HT1080 (cell line): ENCODE results near the gene CFH. TPM values are rescaled to one million over a fixed set of nuclear protein-coding genes. Genes with fewer than 3 reads are reported as not detected.
A peak's percentile ranks its signal among the peaks of the same experiment; 100 is the strongest.
"Not testable (repeated sequence)": the region's sequence is repeated elsewhere in the genome, so short reads cannot be mapped to it uniquely, and the experiment has no call there.

Experiments
- DNase-seq: peaks from one replicate; pipeline ENCODE4 v3.0.0-alpha.2; 2015; ENCODE audit warnings: low read depth
- total RNA-seq: library from RNA; depleted of rRNA; stranded (reverse); fragments of >200 nt; shearing (Covaris generic); gene quantifications from 2 replicates; pipeline ENCODE4 v1.2.3, GENCODE V29; 2014

The CFH gene
- total RNA-seq, 1 experiment from 2014 or later: 0.39 TPM

- no peak for DNase-seq
Observed at GRCh38 chr1:196667131-196667530, 15.3 kb downstream of the CFH start.

- DNase-seq: no peak
Observed at GRCh38 chr1:196669051-196669450, 17.2 kb downstream of the CFH start.

GRCh38 chr1:196669693-196670092 lies 17.9 kb downstream of the CFH start:
- DNase-seq: no peak

- DNase-seq: no peak
Observed at GRCh38 chr1:196674908-196675307, 23.1 kb downstream of the CFH start.

- DNase-seq: no peak
Observed at GRCh38 chr1:196677781-196678509, 26.1 kb downstream of the CFH start.

GRCh38 chr1:196678510-196678884 lies 26.7 kb downstream of the CFH start:
- DNase-seq: peak; percentile 52

- peak; percentile 83 for DNase-seq
Observed at GRCh38 chr1:196680107-196680506, 28.3 kb downstream of the CFH start.

GRCh38 chr1:196684476-196684875 lies 32.6 kb downstream of the CFH start:
- no peak for DNase-seq

- DNase-seq: no peak
Observed at GRCh38 chr1:196685506-196685905, 33.7 kb downstream of the CFH start.

GRCh38 chr1:196689001-196689400 lies 37.2 kb downstream of the CFH start:
- DNase-seq: no peak

- DNase-seq: no peak
Observed at GRCh38 chr1:196690582-196690981, 38.7 kb downstream of the CFH start.

GRCh38 chr1:196698993-196699392 lies 47.1 kb downstream of the CFH start:
- no peak for DNase-seq

- DNase-seq: no peak
Observed at GRCh38 chr1:196701144-196701543, 49.3 kb downstream of the CFH start.

GRCh38 chr1:196709892-196710291 lies 58.0 kb downstream of the CFH start:
- not testable (repeated sequence) for DNase-seq

- DNase-seq: no peak
Observed at GRCh38 chr1:196717868-196718267, 66.0 kb downstream of the CFH start.

GRCh38 chr1:196723325-196724185 lies 71.7 kb downstream of the CFH start:
- peak; percentile 39 for DNase-seq

GRCh38 chr1:196732526-196732925 lies 80.7 kb downstream of the CFH start:
- no peak for DNase-seq

GRCh38 chr1:196733091-196733970 lies 81.5 kb downstream of the CFH start:
- no peak for DNase-seq

- no peak for DNase-seq
Observed at GRCh38 chr1:196734006-196734405, 82.2 kb downstream of the CFH start.

- DNase-seq: no peak
Observed at GRCh38 chr1:196734460-196734859, 82.6 kb downstream of the CFH start.

GRCh38 chr1:196738730-196739129 lies 86.9 kb downstream of the CFH start:
- no peak for DNase-seq

GRCh38 chr1:196743244-196743643 lies 91.4 kb downstream of the CFH start:
- peak; percentile 35 for DNase-seq
